ENCODE measurements around the gene ADPRHL1.

ADPRHL1 gene

DNA sequence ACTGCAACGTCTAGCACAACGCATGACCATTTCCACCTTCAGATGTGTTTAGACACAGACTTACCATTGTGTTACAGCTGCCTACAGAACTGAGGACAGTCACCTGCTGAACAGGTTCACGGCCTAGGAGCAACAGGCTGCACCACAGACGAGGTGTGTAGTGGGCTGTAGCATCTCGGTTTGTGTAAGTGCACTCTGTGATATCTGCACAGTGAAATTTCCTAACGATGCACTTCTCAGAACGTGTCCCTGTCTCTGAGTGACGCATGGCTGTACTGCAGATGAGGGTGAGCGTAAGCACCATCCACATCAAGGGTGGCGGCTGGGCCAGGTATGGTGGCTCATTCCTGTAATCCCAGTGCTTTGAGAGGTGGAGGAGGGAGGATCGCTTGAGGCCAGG, 22.0 kb upstream of the ADPRHL1 start:
- H4K20me1 ChIP-seq (ENCODE audit: control insufficient read depth, insufficient read depth, low read depth, low read length): no peaks in the 10 kb centered on the region
- H3F3A ChIP-seq (ENCODE audit: control insufficient read depth, insufficient read depth): no peaks in the 10 kb centered on the region
- H3K9me3 ChIP-seq (ENCODE audit: control insufficient read depth, insufficient read depth, low read length): no peaks in the 10 kb centered on the region
- H3K4me2 ChIP-seq (ENCODE audit: low read length): no peak overlapping the region
- no peak overlapping the region for H3K27ac ChIP-seq (ENCODE audit: low read depth, low read length)
- H3K9me2 ChIP-seq (replicated peaks; ENCODE audit: control insufficient read depth, low read length): no peaks in the 10 kb centered on the region
- TF ChIP-seq EZH2phosphoT487 (IDR thresholded peaks at IDR 0.05; ENCODE audit: borderline replicate concordance, low read length): no peak
- TF ChIP-seq, protein P1, sequence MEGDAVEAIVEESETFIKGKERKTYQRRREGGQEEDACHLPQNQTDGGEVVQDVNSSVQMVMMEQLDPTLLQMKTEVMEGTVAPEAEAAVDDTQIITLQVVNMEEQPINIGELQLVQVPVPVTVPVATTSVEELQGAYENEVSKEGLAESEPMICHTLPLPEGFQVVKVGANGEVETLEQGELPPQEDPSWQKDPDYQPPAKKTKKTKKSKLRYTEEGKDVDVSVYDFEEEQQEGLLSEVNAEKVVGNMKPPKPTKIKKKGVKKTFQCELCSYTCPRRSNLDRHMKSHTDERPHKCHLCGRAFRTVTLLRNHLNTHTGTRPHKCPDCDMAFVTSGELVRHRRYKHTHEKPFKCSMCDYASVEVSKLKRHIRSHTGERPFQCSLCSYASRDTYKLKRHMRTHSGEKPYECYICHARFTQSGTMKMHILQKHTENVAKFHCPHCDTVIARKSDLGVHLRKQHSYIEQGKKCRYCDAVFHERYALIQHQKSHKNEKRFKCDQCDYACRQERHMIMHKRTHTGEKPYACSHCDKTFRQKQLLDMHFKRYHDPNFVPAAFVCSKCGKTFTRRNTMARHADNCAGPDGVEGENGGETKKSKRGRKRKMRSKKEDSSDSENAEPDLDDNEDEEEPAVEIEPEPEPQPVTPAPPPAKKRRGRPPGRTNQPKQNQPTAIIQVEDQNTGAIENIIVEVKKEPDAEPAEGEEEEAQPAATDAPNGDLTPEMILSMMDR (IDR thresholded peaks at IDR 0.05; ENCODE audit: low read depth, low read length, poor library complexity, severe bottlenecking): no peak
- H3K79me2 ChIP-seq (ENCODE audit: control insufficient read depth, low read length): no peaks in the 10 kb centered on the region
- H3K4me1 ChIP-seq (ENCODE audit: control insufficient read depth, low read length): no peaks in the 10 kb centered on the region
- H3K36me3 ChIP-seq (ENCODE audit: control insufficient read depth, low read length): peaks cover 68% of the 10 kb centered on the region
- H3K27me3 ChIP-seq (ENCODE audit: control insufficient read depth, low read length): no peaks in the 10 kb centered on the region
- no peak overlapping the region for H3K4me3 ChIP-seq (ENCODE audit: low read length)

DNA sequence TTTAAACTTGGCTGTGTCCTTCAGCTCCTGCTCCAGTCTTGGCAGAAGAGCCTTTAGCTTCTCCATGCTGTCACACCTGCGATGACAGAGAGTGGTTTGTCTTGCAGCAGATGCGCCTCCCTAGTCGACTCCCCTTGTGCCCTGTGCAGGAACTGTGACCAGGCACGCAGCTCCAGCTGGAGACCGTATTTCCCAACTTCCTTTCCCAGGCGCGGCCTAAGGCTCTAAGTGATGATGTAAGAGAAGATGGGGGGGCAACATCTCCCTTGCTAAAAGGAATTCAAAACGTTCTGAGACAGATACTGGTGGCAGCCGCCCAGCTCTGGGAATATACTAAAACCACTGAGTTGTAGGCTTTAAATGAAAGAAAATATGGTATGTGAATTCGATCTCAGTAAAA, 20.9 kb upstream of the ADPRHL1 start:
- Histone ChIP-seq H3K4me3 (ENCODE audit: low read length) (no peak overlapping the region), H3F3A (ENCODE audit: control insufficient read depth, insufficient read depth) (no peaks in the 10 kb centered on the region), H3K36me3 (ENCODE audit: control insufficient read depth, low read length) (peaks cover 62% of the 10 kb centered on the region), H3K4me2 (ENCODE audit: low read length) (no peak overlapping the region), H3K4me1 (ENCODE audit: control insufficient read depth, low read length) (no peaks in the 10 kb centered on the region), H3K27me3 (ENCODE audit: control insufficient read depth, low read length) (no peaks in the 10 kb centered on the region), H3K9me2 (replicated peaks; ENCODE audit: control insufficient read depth, low read length) (no peaks in the 10 kb centered on the region), H3K79me2 (ENCODE audit: control insufficient read depth, low read length) (peaks cover 8% of the 10 kb centered on the region), H3K9me3 (ENCODE audit: control insufficient read depth, insufficient read depth, low read length) (no peaks in the 10 kb centered on the region), H4K20me1 (ENCODE audit: control insufficient read depth, insufficient read depth, low read depth, low read length) (no peaks in the 10 kb centered on the region), H3K27ac (ENCODE audit: low read depth, low read length) (no peak overlapping the region)
- no peak for TF ChIP-seq EZH2phosphoT487 (IDR thresholded peaks at IDR 0.05; ENCODE audit: borderline replicate concordance, low read length)
- TF ChIP-seq, protein P1 (IDR thresholded peaks at IDR 0.05; ENCODE audit: low read depth, low read length, poor library complexity, severe bottlenecking): no peak

DNA sequence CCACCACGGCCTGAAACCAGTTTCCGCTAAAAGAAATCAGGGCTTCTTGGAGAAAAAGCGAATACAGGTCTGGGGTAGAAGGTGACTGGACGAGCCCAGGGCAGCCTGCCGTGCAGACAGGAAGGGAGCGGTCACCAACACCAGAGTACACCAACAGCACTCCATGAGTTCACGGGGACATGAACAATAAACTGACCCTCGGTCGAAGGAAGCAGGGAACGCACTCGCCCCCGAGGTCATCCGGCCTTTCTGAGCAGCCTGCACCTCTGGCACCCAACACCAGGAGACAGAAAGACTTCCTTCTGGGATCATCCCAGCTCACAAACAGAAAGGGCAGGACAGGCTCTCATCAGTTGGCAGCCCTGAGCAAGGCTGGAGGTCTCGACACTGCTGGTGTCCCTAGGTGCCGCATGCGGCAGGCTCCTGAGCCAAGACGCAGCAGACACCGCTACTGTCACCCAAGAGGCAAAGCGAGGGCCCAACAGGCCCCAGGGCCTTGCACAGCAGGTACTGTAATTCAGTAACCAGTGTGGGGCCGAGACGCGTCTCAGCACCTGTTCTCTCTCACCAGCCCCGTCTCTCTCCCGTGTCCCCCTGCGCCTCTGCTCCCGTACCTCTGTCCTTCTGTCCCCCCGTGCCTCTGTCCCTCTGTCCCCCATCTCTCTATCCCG, 19.2 kb upstream of the ADPRHL1 start:
- H3K9me2 ChIP-seq (replicated peaks; ENCODE audit: control insufficient read depth, low read length): no peaks in the 10 kb centered on the region
- no peaks in the 10 kb centered on the region for H3F3A ChIP-seq (ENCODE audit: control insufficient read depth, insufficient read depth)
- H3K4me1 ChIP-seq (ENCODE audit: control insufficient read depth, low read length): no peaks in the 10 kb centered on the region
- H4K20me1 ChIP-seq (ENCODE audit: control insufficient read depth, insufficient read depth, low read depth, low read length): no peaks in the 10 kb centered on the region
- TF ChIP-seq, protein P1 (IDR thresholded peaks at IDR 0.05; ENCODE audit: low read depth, low read length, poor library complexity, severe bottlenecking): no peak
- no peak for TF ChIP-seq EZH2phosphoT487 (IDR thresholded peaks at IDR 0.05; ENCODE audit: borderline replicate concordance, low read length)
- H3K27ac ChIP-seq (ENCODE audit: low read depth, low read length): no peak overlapping the region
- H3K9me3 ChIP-seq (ENCODE audit: control insufficient read depth, insufficient read depth, low read length): no peaks in the 10 kb centered on the region
- peaks cover 12% of the 10 kb centered on the region for H3K79me2 ChIP-seq (ENCODE audit: control insufficient read depth, low read length)
- H3K4me3 ChIP-seq (ENCODE audit: low read length): no peak overlapping the region
- H3K36me3 ChIP-seq (ENCODE audit: control insufficient read depth, low read length): peaks cover 59% of the 10 kb centered on the region
- H3K4me2 ChIP-seq (ENCODE audit: low read length): no peak overlapping the region
- H3K27me3 ChIP-seq (ENCODE audit: control insufficient read depth, low read length): no peaks in the 10 kb centered on the region
